WTC11 (cell line): ENCODE results near the gene LTBP1.

Experiments used
- CBFB ChIP-seq: sonication (generic); formaldehyde crosslinking; IDR thresholded peaks from 2 replicates; pipeline ENCODE4 v1.8.1; 2022; ENCODE audit warnings: mild to moderate bottlenecking, low read depth, missing genetic modification reagents
- CREM ChIP-seq: sonication (generic); formaldehyde crosslinking; IDR thresholded peaks from 2 replicates; pipeline ENCODE4 v1.8.1; 2022; ENCODE audit warnings: mild to moderate bottlenecking, missing genetic modification reagents, moderate library complexity
- ERG ChIP-seq: fragments of 250-450 bp; sonication (Bioruptor Pico); IDR thresholded peaks from 2 replicates; pipeline ENCODE4 v1.8.0; 2021; ENCODE audit warnings: mild to moderate bottlenecking
- ESRRA ChIP-seq: sonication (generic); formaldehyde crosslinking; IDR thresholded peaks from 2 replicates; pipeline ENCODE4 v1.8.1; 2022; ENCODE audit warnings: mild to moderate bottlenecking, missing genetic modification reagents, borderline replicate concordance
- TCF7 ChIP-seq: sonication (generic); formaldehyde crosslinking; IDR thresholded peaks from 2 replicates; pipeline ENCODE4 v1.8.0; 2022; ENCODE audit warnings: mild to moderate bottlenecking, low read depth, missing genetic modification reagents, moderate library complexity
- ZNF121 ChIP-seq: sonication (generic); formaldehyde crosslinking; IDR thresholded peaks from 2 replicates; pipeline ENCODE4 v1.8.0; 2023; ENCODE audit warnings: missing genetic modification reagents
- TF ChIP-seq, protein P1 (sequence below): fragments of 200-600 bp; IDR thresholded peaks from 2 replicates; pipeline ENCODE4 v1.8.0; 2022; ENCODE audit warnings: antibody characterized with exemption

GRCh38 chr2:33141476-33141875 is 194.7 kb downstream of the LTBP1 start:
- TF ChIP-seq ESRRA (CRISPR knock-in tag) (no peak), ZNF121 (no peak), CBFB (CRISPR knock-in tag) (no peak), TCF7 (CRISPR knock-in tag) (no peak), ERG (CRISPR knock-in tag) (no peak), CREM (no peak)
- TF ChIP-seq, protein P1, sequence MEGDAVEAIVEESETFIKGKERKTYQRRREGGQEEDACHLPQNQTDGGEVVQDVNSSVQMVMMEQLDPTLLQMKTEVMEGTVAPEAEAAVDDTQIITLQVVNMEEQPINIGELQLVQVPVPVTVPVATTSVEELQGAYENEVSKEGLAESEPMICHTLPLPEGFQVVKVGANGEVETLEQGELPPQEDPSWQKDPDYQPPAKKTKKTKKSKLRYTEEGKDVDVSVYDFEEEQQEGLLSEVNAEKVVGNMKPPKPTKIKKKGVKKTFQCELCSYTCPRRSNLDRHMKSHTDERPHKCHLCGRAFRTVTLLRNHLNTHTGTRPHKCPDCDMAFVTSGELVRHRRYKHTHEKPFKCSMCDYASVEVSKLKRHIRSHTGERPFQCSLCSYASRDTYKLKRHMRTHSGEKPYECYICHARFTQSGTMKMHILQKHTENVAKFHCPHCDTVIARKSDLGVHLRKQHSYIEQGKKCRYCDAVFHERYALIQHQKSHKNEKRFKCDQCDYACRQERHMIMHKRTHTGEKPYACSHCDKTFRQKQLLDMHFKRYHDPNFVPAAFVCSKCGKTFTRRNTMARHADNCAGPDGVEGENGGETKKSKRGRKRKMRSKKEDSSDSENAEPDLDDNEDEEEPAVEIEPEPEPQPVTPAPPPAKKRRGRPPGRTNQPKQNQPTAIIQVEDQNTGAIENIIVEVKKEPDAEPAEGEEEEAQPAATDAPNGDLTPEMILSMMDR: no peak
